Esophagus (tissue), 2 donors: ENCODE data around the gene IGFBP1. TPM values are rescaled to one million over a fixed set of nuclear protein-coding genes. Genes with fewer than 3 reads are reported as not detected.

Experiments
- H3K27ac ChIP-seq, 2 donors: one replicate each; pipeline ENCODE4 v1.5.1; 2013; ENCODE audit warnings: low read depth in 2 of 2, mild to moderate bottlenecking in 2 of 2, inconsistent platforms in 1 of 2, low read length in 1 of 2, moderate library complexity in 1 of 2
- H3K27me3 ChIP-seq, 2 donors: one replicate each; pipeline ENCODE4 v1.6.1; 2013; ENCODE audit warnings: low read length in 2 of 2, control low read depth in 1 of 2, mild to moderate bottlenecking in 1 of 2; ENCODE audit not compliant: insufficient read depth in 2 of 2, control insufficient read depth in 1 of 2
- H3K36me3 ChIP-seq, 2 donors: one replicate each; pipeline ENCODE4 v1.6.1; 2013; ENCODE audit warnings: low read length in 1 of 2; ENCODE audit not compliant: control insufficient read depth in 2 of 2, insufficient read depth in 2 of 2
- H3K4me1 ChIP-seq, 2 donors: one replicate each; pipeline ENCODE4 v1.6.1; 2013; ENCODE audit warnings: low read length in 1 of 2; ENCODE audit not compliant: control insufficient read depth in 2 of 2, insufficient read depth in 2 of 2
- H3K4me3 ChIP-seq, 2 donors: one replicate each; pipeline ENCODE4 v1.5.1; 2013; ENCODE audit warnings: low read length in 2 of 2, mild to moderate bottlenecking in 2 of 2, low read depth in 1 of 2, moderate library complexity in 1 of 2
- H3K9me3 ChIP-seq, 2 donors: one replicate each; pipeline ENCODE4 v1.6.1; 2013; ENCODE audit warnings: mild to moderate bottlenecking in 2 of 2, low read depth in 1 of 2, low read length in 1 of 2, moderate library complexity in 1 of 2; ENCODE audit not compliant: control insufficient read depth in 2 of 2, insufficient read depth in 1 of 2
- WGBS, 2 donors: extraction: QIAGEN DNeasy Blood & Tissue Kit; methylation state at CpG; one replicate each; pipeline ENCODE4 v1.1.7; 2013; 5-methylcytosine and 5-hydroxymethylcytosine counted together
- polyA plus RNA-seq, 2 donors: library from polyadenylated mRNA; stranded (reverse); fragments of 200-250 nt; gene quantifications; one replicate each; pipeline ENCODE4 v1.2.3, GENCODE V29; 2013
- donor health status: healthy with polysubstance abuse.
- donor health status: Bipolar disorder and iron deficiency.

IGFBP1 gene
- polyA plus RNA-seq, 2 donors, result not detected

- Histone ChIP-seq H3K27ac (no peak overlapping the region), H3K4me1 (no peaks in the 10 kb centered on the region), H3K36me3 (no peaks in the 10 kb centered on the region), H3K27me3 (no peaks in the 10 kb centered on the region), H3K9me3 (no peaks in the 10 kb centered on the region), H3K4me3 (no peak overlapping the region)
- 32 to 35% methylated on average over 3 of the region's 3 CpGs for WGBS, 2 donors
Observed at GRCh38 chr7:45878457-45879144, 9.7 kb upstream of the IGFBP1 start.

GRCh38 chr7:45880433-45880860, 7.8 kb upstream of the IGFBP1 start:
- Histone ChIP-seq H3K9me3 (no peaks in the 10 kb centered on the region), H3K27me3 (peaks cover 0 to 2% of the 10 kb centered on the region in 2 donors), H3K36me3 (no peaks in the 10 kb centered on the region), H3K4me3 (no peak overlapping the region), H3K4me1 (no peaks in the 10 kb centered on the region), H3K27ac (no peak overlapping the region)
- WGBS, 2 donors, result 88 to 90% methylated on average over 7 of the region's 7 CpGs

DNA sequence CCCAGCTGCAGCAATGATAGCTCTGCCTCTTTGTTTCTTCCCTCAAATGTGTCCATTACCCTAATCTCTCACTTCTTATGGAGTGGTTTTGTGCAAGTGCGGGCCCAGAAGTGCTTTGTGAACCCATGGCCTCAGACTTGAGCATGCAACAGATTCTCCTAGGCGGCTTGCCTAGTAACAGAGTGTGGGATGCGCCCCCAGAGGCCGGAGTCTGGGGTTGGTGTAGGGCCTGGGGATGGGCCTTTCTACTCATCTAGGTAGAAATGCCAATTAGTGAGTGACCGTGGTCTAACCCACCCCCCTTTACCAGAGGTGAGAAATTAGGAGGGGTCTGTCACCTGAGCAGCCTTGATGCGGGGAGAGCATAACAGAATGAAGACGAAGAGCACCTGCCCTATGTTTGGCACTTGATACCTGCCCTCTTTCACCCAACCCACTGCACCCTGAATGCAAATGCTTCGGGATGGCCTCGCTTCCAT, 7.0 kb upstream of the IGFBP1 start:
- Histone ChIP-seq H3K27me3 (peaks cover 0 to 2% of the 10 kb centered on the region in 2 donors), H3K4me3 (no peak overlapping the region), H3K9me3 (no peaks in the 10 kb centered on the region), H3K4me1 (no peaks in the 10 kb centered on the region), H3K36me3 (no peaks in the 10 kb centered on the region), H3K27ac (no peak overlapping the region)
- WGBS, 2 donors, result 89 to 91% methylated on average over 9 of the region's 9 CpGs

DNA sequence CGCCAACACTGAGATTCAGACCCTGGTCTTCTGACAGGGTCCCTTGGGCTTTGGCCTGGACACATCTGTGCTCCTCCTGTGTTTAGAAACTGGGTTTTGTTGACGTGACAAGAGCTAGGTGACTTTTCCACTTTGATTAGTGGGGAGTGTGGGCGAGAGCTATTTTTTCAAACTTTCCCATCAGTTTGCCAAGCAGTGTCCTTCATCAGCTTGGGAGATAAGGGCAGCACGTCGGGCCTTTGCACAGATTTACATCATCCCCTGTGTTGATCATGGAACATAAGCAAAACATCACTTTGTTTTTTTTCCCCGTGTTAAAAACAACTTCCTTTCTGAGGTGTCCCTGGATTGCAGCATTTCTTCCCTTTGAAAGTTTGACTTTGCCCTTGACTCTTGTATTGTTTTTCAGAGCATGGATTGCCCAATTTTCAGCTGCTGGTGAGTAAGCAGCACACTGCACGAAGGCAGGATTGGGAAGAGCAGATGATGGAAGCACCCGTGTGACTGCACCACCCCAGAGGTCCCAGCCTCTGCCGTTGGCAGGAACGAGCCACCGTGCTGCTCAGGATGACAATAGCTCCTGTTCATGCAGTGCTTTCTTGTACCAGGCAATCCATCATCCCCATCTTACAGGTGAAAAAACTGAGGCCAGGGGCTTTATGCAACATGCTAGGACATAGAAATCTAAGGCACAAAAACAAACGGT, 6.4 kb upstream of the IGFBP1 start:
- H3K27me3 ChIP-seq, result peaks cover 0 to 2% of the 10 kb centered on the region in 2 donors
- H3K4me1 ChIP-seq, result no peaks in the 10 kb centered on the region
- H3K27ac ChIP-seq, result no peak overlapping the region
- WGBS, 2 donors, result 60 to 68% methylated on average over 12 of the region's 12 CpGs
- H3K36me3 ChIP-seq, result no peaks in the 10 kb centered on the region
- no peak overlapping the region for H3K4me3 ChIP-seq
- H3K9me3 ChIP-seq, result no peaks in the 10 kb centered on the region

- H3K4me1 ChIP-seq, result no peaks in the 10 kb centered on the region
- no peak overlapping the region for H3K27ac ChIP-seq
- H3K36me3 ChIP-seq, result no peaks in the 10 kb centered on the region
- no peak overlapping the region for H3K4me3 ChIP-seq
- WGBS, 2 donors, result 74 to 75% methylated on average over 5 of the region's 5 CpGs
- no peaks in the 10 kb centered on the region for H3K9me3 ChIP-seq
- peaks cover 0 to 2% of the 10 kb centered on the region in 2 donors for H3K27me3 ChIP-seq
Observed at GRCh38 chr7:45882465-45882810, 5.8 kb upstream of the IGFBP1 start.

DNA sequence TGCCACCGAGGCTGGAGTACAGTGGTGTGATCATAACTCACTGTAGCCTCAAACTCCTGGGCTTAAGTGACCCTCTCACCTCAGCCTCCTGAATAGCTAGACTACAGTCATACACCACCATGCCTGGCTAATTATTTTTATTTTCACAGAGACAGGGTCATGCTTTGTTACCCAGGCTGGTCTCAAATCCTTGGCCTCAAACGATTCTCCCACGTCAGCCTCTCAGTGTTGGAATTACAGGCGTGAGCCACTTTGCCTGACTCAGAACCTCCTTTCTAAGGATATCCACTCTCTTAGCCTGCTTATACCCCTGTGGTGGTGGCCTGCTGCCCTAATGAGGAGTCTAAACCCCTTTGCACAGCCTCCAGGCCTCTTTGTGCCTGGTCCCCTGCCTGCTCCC, 4.2 kb upstream of the IGFBP1 start:
- peaks cover 0 to 2% of the 10 kb centered on the region in 2 donors for H3K27me3 ChIP-seq
- no peak overlapping the region for H3K4me3 ChIP-seq
- no peak overlapping the region for H3K27ac ChIP-seq
- 80 to 82% methylated on average over 4 of the region's 4 CpGs for WGBS, 2 donors
- peaks cover 0 to 7% of the 10 kb centered on the region in 2 donors for H3K4me1 ChIP-seq
- H3K9me3 ChIP-seq, result no peaks in the 10 kb centered on the region
- H3K36me3 ChIP-seq, result no peaks in the 10 kb centered on the region

- WGBS, 2 donors, result 62% methylated on average over 7 of the region's 7 CpGs
- Histone ChIP-seq H3K27me3 (peaks cover 0 to 6% of the 10 kb centered on the region in 2 donors), H3K9me3 (no peaks in the 10 kb centered on the region), H3K36me3 (no peaks in the 10 kb centered on the region), H3K27ac (no peak overlapping the region), H3K4me1 (peaks cover 0 to 7% of the 10 kb centered on the region in 2 donors), H3K4me3 (no peak overlapping the region)
Observed at GRCh38 chr7:45885264-45885882, 2.9 kb upstream of the IGFBP1 start.

DNA sequence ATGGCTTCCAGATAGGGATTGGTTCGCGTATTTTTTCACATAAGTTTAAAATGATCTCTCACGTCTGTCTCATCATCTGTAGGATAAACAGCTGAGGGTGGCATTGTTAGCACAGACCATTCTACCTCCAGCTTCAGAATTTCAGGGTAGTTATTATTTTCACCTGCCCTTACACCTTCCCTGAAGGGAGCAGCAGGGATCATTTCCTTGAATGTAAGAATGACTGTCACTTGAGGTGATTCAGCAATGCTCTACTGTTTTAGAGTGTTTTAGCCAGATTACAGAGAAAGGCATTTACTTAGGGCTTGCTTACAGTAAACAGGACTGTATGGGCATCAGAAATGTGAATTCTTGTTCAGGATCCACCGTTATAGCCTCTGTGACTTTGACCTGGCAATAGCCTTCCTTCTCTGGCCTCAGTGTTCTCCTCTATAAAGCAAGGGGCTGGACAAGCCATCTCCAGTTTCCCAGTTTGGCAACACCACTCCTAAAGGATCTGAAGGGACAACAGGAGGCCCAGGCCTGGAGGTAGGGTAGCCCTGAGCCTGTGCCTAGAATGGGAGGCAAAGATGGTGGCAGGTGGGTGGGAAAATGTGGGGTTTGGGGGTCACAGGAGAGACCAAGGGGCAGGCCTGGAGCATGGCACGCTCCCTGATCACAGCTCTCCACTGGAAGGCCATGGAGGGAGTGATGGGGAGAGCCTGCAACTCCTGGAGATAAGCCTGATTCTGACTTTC, 1.2 kb upstream of the IGFBP1 start:
- Histone ChIP-seq H3K27me3 (peaks cover 0 to 6% of the 10 kb centered on the region in 2 donors), H3K9me3 (no peaks in the 10 kb centered on the region), H3K4me1 (peaks cover 0 to 7% of the 10 kb centered on the region in 2 donors), H3K27ac (no peak overlapping the region), H3K36me3 (no peaks in the 10 kb centered on the region), H3K4me3 (no peak overlapping the region)
- WGBS, 2 donors, result 91 to 93% methylated on average over 5 of the region's 5 CpGs

DNA sequence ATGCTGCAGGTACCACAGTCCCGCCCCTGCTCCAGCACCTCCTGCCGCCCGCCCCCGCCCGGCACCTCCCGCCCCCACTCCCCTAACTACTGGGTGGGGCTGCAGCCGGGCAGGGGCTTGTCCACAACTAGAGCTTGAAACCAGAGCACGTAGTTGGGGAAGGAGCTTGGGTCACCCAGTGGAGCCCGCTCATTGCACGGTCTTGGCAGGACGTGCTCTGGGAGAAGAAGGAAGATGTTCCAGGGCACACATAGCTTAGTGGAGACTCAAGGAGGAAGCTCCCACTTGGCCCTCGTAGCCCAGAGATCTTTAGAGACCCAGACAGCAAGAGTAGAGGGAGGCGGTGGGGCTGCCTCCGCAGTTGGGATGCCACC, 692 bp downstream of the IGFBP1 start:
- H3K4me3 ChIP-seq, result peak overlapping the region in 1 of 2 donors; percentile 34
- no peaks in the 10 kb centered on the region for H3K9me3 ChIP-seq
- peaks cover 0 to 7% of the 10 kb centered on the region in 2 donors for H3K4me1 ChIP-seq
- WGBS, 2 donors, result 18 to 19% methylated on average over 14 of the region's 14 CpGs
- peaks cover 0 to 6% of the 10 kb centered on the region in 2 donors for H3K27me3 ChIP-seq
- H3K27ac ChIP-seq, result no peak overlapping the region
- no peaks in the 10 kb centered on the region for H3K36me3 ChIP-seq
